Activated naive CD4-positive, alpha-beta T cell treated with anti-CD3 and anti-CD28 coated beads, Interleukin-2, amount 10 ng/mL, durations not matched to agents 7 days and 5 days (primary cell): ENCODE data around the gene SLC16A2.
"Not testable (repeated sequence)": the region's sequence is repeated elsewhere in the genome, so short reads cannot be mapped to it uniquely, and the experiment has no call there.

ENCODE experiments used
- CTCF ChIA-PET: fragments of 350-600 bp; sonication (Branson Sonifier 250); formaldehyde crosslinking; loops from one replicate; lab custom pipeline; 2021; ENCODE audit warnings: antibody characterized with exemption; lab: Charles Lee
- DNase-seq: peaks from one replicate; pipeline ENCODE4 v3.0.0-alpha.2; 2020
- H3K27ac Mint-ChIP-seq: one replicate; pipeline ENCODE4 v1.8.0; 2021; ENCODE audit warnings: mild to moderate bottlenecking, moderate library complexity, mixed read lengths
- H3K27me3 Mint-ChIP-seq: one replicate; pipeline ENCODE4 v1.8.0; 2021; ENCODE audit warnings: mild to moderate bottlenecking, mixed read lengths
- H3K36me3 Mint-ChIP-seq: one replicate; pipeline ENCODE4 v1.8.0; 2021; ENCODE audit warnings: mixed read lengths
- H3K4me1 Mint-ChIP-seq: one replicate; pipeline ENCODE4 v1.8.0; 2021; ENCODE audit warnings: mixed read lengths
- H3K4me3 Mint-ChIP-seq: one replicate; pipeline ENCODE4 v1.8.0; 2021; ENCODE audit warnings: mild to moderate bottlenecking, moderate library complexity, mixed read lengths
- H3K9me3 Mint-ChIP-seq: one replicate; pipeline ENCODE4 v1.8.0; 2021; ENCODE audit warnings: mixed read lengths

SLC16A2 gene

GRCh38 chrX:74506317-74507115, 85.2 kb downstream of the SLC16A2 start:
- H3K27ac Mint-ChIP-seq = no peak overlapping the region
- no peaks in the 10 kb centered on the region for H3K27me3 Mint-ChIP-seq
- DNase-seq = no peak
- H3K9me3 Mint-ChIP-seq = no peaks in the 10 kb centered on the region
- no peak overlapping the region for H3K4me3 Mint-ChIP-seq
- CTCF ChIA-PET = no interaction called here
- no peaks in the 10 kb centered on the region for H3K4me1 Mint-ChIP-seq
- H3K36me3 Mint-ChIP-seq = no peaks in the 10 kb centered on the region

GRCh38 chrX:74507191-74507590, 85.9 kb downstream of the SLC16A2 start:
- no peak for DNase-seq
- no peaks in the 10 kb centered on the region for H3K4me1 Mint-ChIP-seq
- no peaks in the 10 kb centered on the region for H3K9me3 Mint-ChIP-seq
- no peaks in the 10 kb centered on the region for H3K36me3 Mint-ChIP-seq
- CTCF ChIA-PET = no interaction called here
- no peak overlapping the region for H3K27ac Mint-ChIP-seq
- H3K4me3 Mint-ChIP-seq = no peak overlapping the region
- no peaks in the 10 kb centered on the region for H3K27me3 Mint-ChIP-seq

GRCh38 chrX:74509989-74510388, 88.7 kb downstream of the SLC16A2 start:
- CTCF ChIA-PET = no interaction called here
- Mint-ChIP-seq H3K27ac (no peak overlapping the region), H3K4me3 (no peak overlapping the region), H3K4me1 (no peaks in the 10 kb centered on the region), H3K9me3 (no peaks in the 10 kb centered on the region), H3K36me3 (no peaks in the 10 kb centered on the region), H3K27me3 (no peaks in the 10 kb centered on the region)
- DNase-seq = no peak

- Mint-ChIP-seq H3K4me1 (no peaks in the 10 kb centered on the region), H3K9me3 (no peaks in the 10 kb centered on the region), H3K27me3 (no peaks in the 10 kb centered on the region), H3K36me3 (no peaks in the 10 kb centered on the region), H3K4me3 (no peak overlapping the region), H3K27ac (no peak overlapping the region)
- no peak for DNase-seq
- CTCF ChIA-PET = no interaction called here
Measured at GRCh38 chrX:74510401-74510800, 89.1 kb downstream of the SLC16A2 start.

- CTCF ChIA-PET = no interaction called here
- H3K4me3 Mint-ChIP-seq = no peak overlapping the region
- H3K9me3 Mint-ChIP-seq = no peaks in the 10 kb centered on the region
- H3K27me3 Mint-ChIP-seq = no peaks in the 10 kb centered on the region
- H3K27ac Mint-ChIP-seq = no peak overlapping the region
- H3K36me3 Mint-ChIP-seq = no peaks in the 10 kb centered on the region
- DNase-seq = no peak
- no peaks in the 10 kb centered on the region for H3K4me1 Mint-ChIP-seq
Measured at GRCh38 chrX:74511704-74512103, 90.4 kb downstream of the SLC16A2 start.

- H3K27ac Mint-ChIP-seq = no peak overlapping the region
- no peak for DNase-seq
- no peaks in the 10 kb centered on the region for H3K4me1 Mint-ChIP-seq
- no peak overlapping the region for H3K4me3 Mint-ChIP-seq
- CTCF ChIA-PET = no interaction called here
- no peaks in the 10 kb centered on the region for H3K36me3 Mint-ChIP-seq
- no peaks in the 10 kb centered on the region for H3K27me3 Mint-ChIP-seq
- H3K9me3 Mint-ChIP-seq = no peaks in the 10 kb centered on the region
Measured at GRCh38 chrX:74514384-74514783, 93.1 kb downstream of the SLC16A2 start.

- Mint-ChIP-seq H3K27ac (no peak overlapping the region), H3K36me3 (no peaks in the 10 kb centered on the region), H3K27me3 (no peaks in the 10 kb centered on the region), H3K4me3 (no peak overlapping the region), H3K4me1 (no peaks in the 10 kb centered on the region), H3K9me3 (no peaks in the 10 kb centered on the region)
- CTCF ChIA-PET = interaction anchor here (0.7 kb wide), 1 partner anchor 419 kb away, joined by 5 read pairs; no protein-coding TSS in a partner anchor
- no peak for DNase-seq
Measured at GRCh38 chrX:74515356-74515755, 94.1 kb downstream of the SLC16A2 start.

GRCh38 chrX:74516013-74516412, 94.7 kb downstream of the SLC16A2 start:
- H3K9me3 Mint-ChIP-seq, H3K4me3 Mint-ChIP-seq, H3K36me3 Mint-ChIP-seq, H3K4me1 Mint-ChIP-seq, H3K27ac Mint-ChIP-seq, DNase-seq, H3K27me3 Mint-ChIP-seq: not testable (repeated sequence)
- CTCF ChIA-PET = interaction anchor here (0.7 kb wide), 1 partner anchor 418 kb away, joined by 5 read pairs; no protein-coding TSS in a partner anchor

- Mint-ChIP-seq H3K4me1 (no peaks in the 10 kb centered on the region), H3K36me3 (no peaks in the 10 kb centered on the region), H3K4me3 (no peak overlapping the region), H3K27ac (no peak overlapping the region), H3K9me3 (no peaks in the 10 kb centered on the region), H3K27me3 (no peaks in the 10 kb centered on the region)
- CTCF ChIA-PET = no interaction called here
- no peak for DNase-seq
Measured at GRCh38 chrX:74519870-74520269, 98.6 kb downstream of the SLC16A2 start.

GRCh38 chrX:74520291-74520690, 99.0 kb downstream of the SLC16A2 start:
- CTCF ChIA-PET = no interaction called here
- no peak overlapping the region for H3K27ac Mint-ChIP-seq
- no peaks in the 10 kb centered on the region for H3K36me3 Mint-ChIP-seq
- no peaks in the 10 kb centered on the region for H3K4me1 Mint-ChIP-seq
- H3K9me3 Mint-ChIP-seq = no peaks in the 10 kb centered on the region
- no peaks in the 10 kb centered on the region for H3K27me3 Mint-ChIP-seq
- DNase-seq = no peak
- H3K4me3 Mint-ChIP-seq = no peak overlapping the region

- Mint-ChIP-seq H3K36me3 (no peaks in the 10 kb centered on the region), H3K4me1 (no peaks in the 10 kb centered on the region), H3K27me3 (no peaks in the 10 kb centered on the region), H3K27ac (no peak overlapping the region), H3K9me3 (no peaks in the 10 kb centered on the region), H3K4me3 (no peak overlapping the region)
- no peak for DNase-seq
- CTCF ChIA-PET = no interaction called here
Measured at GRCh38 chrX:74520896-74521295, 99.6 kb downstream of the SLC16A2 start.

GRCh38 chrX:74521961-74522751, 100.9 kb downstream of the SLC16A2 start:
- Mint-ChIP-seq H3K36me3 (no peaks in the 10 kb centered on the region), H3K27ac (no peak overlapping the region), H3K9me3 (no peaks in the 10 kb centered on the region), H3K27me3 (no peaks in the 10 kb centered on the region), H3K4me1 (no peaks in the 10 kb centered on the region), H3K4me3 (no peak overlapping the region)
- CTCF ChIA-PET = no interaction called here
- DNase-seq = no peak

GRCh38 chrX:74523224-74523623, 101.9 kb downstream of the SLC16A2 start:
- Mint-ChIP-seq H3K4me1 (no peaks in the 10 kb centered on the region), H3K4me3 (no peak overlapping the region), H3K27ac (no peak overlapping the region), H3K9me3 (no peaks in the 10 kb centered on the region), H3K36me3 (no peaks in the 10 kb centered on the region), H3K27me3 (no peaks in the 10 kb centered on the region)
- CTCF ChIA-PET = no interaction called here
- no peak for DNase-seq

GRCh38 chrX:74523870-74524735, 102.8 kb downstream of the SLC16A2 start:
- H3K4me3 Mint-ChIP-seq = no peak overlapping the region
- no peaks in the 10 kb centered on the region for H3K27me3 Mint-ChIP-seq
- H3K27ac Mint-ChIP-seq = no peak overlapping the region
- H3K4me1 Mint-ChIP-seq = no peaks in the 10 kb centered on the region
- CTCF ChIA-PET = no interaction called here
- no peak for DNase-seq
- no peaks in the 10 kb centered on the region for H3K9me3 Mint-ChIP-seq
- no peaks in the 10 kb centered on the region for H3K36me3 Mint-ChIP-seq
